ENCODE measurements around the gene C2CD4C. TPM values are rescaled to one million over a fixed set of nuclear protein-coding genes. Genes with fewer than 3 reads are reported as not detected.
A peak's percentile ranks its signal among the peaks of the same experiment; 100 is the strongest.

C2CD4C gene
- total and polyA plus RNA-seq, 2 donors (not counting 3 experiments of a cell fraction or from before 2014, with no cell fraction given) = 0.25 to 0.38 TPM

DNA sequence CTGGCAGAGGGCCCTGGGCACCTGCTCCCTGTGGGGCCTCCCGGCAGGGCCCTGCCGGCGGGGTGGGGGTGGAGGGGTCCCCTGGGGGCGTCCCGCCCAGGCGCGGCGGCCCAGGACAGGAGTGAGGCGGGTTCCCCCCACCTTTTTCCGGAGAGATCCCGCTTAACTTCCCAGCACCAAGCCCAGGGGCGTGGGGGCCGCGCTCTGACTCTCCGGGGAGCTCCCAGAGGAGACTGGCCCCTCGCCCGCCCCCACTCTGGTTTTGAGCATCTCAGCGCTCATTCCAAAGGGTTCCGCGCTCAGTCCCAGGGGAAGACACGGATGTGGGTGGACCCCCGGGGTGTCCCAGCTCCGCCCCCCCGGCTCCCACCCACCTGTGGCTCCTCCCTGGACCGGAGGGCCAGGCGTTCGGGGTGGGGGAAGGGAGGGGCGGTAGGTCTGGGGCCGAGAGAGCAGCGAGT is 476 bp downstream of the C2CD4C start:
- no TSS peak for BruUV-seq (replicated peaks)
- intact Hi-C loops (cut with micrococcal nuclease) = no loop called here
- FAIRE-seq (no peak), DNase-seq (ENCODE audit: low read depth, low spot score) (no peak)
- H3K4me1 ChIP-seq (ENCODE audit: control insufficient read depth, extremely low read depth, insufficient read depth, low read length) = peaks cover 3% of the 10 kb centered on the region
- ChIA-PET CTCF (no interaction called here), POLR2A (no interaction called here)
- TF ChIP-seq FOS (IDR thresholded peaks at IDR 0.05; ENCODE audit: borderline replicate concordance, insufficient read depth, low read length) (no peak), POLR2AphosphoS5 (IDR thresholded peaks at IDR 0.05; ENCODE audit: insufficient read depth, low read depth, low read length) (no peak), POLR2A (IDR thresholded peaks at IDR 0.05; ENCODE audit: low read depth, low read length) (no peak), JUN (IDR thresholded peaks at IDR 0.05; ENCODE audit: borderline replicate concordance, insufficient read depth, insufficient read length, low read depth) (no peak), MYC (IDR thresholded peaks at IDR 0.05; ENCODE audit: low read depth, low read length) (no peak)
- TF ChIP-seq, protein P1, sequence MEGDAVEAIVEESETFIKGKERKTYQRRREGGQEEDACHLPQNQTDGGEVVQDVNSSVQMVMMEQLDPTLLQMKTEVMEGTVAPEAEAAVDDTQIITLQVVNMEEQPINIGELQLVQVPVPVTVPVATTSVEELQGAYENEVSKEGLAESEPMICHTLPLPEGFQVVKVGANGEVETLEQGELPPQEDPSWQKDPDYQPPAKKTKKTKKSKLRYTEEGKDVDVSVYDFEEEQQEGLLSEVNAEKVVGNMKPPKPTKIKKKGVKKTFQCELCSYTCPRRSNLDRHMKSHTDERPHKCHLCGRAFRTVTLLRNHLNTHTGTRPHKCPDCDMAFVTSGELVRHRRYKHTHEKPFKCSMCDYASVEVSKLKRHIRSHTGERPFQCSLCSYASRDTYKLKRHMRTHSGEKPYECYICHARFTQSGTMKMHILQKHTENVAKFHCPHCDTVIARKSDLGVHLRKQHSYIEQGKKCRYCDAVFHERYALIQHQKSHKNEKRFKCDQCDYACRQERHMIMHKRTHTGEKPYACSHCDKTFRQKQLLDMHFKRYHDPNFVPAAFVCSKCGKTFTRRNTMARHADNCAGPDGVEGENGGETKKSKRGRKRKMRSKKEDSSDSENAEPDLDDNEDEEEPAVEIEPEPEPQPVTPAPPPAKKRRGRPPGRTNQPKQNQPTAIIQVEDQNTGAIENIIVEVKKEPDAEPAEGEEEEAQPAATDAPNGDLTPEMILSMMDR (IDR thresholded peaks at IDR 0.05; ENCODE audit: extremely low read depth in 1 of 2, insufficient read depth in 1 of 2, low read depth in 1 of 2, low read length in 2 of 2) = no peak
- H3K36me3 ChIP-seq (ENCODE audit: control insufficient read depth in 2 of 2, extremely low read depth in 1 of 2, insufficient read depth in 2 of 2, low read length in 2 of 2) = no peaks in the 10 kb centered on the region
- H3K79me2 ChIP-seq (ENCODE audit: control insufficient read depth, insufficient read depth, low read length) = no peaks in the 10 kb centered on the region
- no peaks in the 10 kb centered on the region for H3K9me3 ChIP-seq (replicated peaks; ENCODE audit: control insufficient read depth, insufficient read depth, low read length)
- peak overlapping the region in 1 of 3 experiments; percentile 30 for H3K4me3 ChIP-seq (replicated peaks in 1 of 3; ENCODE audit: insufficient read depth in 1 of 3, low read depth in 1 of 3, low read length in 3 of 3)
- peaks cover 11 to 14% of the 10 kb centered on the region in 2 experiments for H3K27me3 ChIP-seq (ENCODE audit: control insufficient read depth in 2 of 2, insufficient read depth in 2 of 2, low read length in 2 of 2)
- H3K4me2 ChIP-seq (ENCODE audit: insufficient read depth, low read length) = no peak overlapping the region
- H3K9me1 ChIP-seq (replicated peaks; ENCODE audit: control insufficient read depth, extremely low read depth, insufficient read depth, low read length) = no peaks in the 10 kb centered on the region
- H2AFZ ChIP-seq (ENCODE audit: low read depth, low read length) = no peak overlapping the region
- no peaks in the 10 kb centered on the region for H4K20me1 ChIP-seq (replicated peaks; ENCODE audit: control insufficient read depth, extremely low read depth, insufficient read depth, low read length)
- no peak overlapping the region for H3K27ac ChIP-seq (ENCODE audit: insufficient read depth, low read depth, low read length)
- H3K9ac ChIP-seq (replicated peaks; ENCODE audit: extremely low read depth, insufficient read depth, low read length) = no peak overlapping the region
- dilution Hi-C loops (cut with MboI; ENCODE audit: extremely low pct_ligation_motif_present, low sequenced_read_pairs) = no loop called here

Data from endothelial cell of umbilical vein (primary cell).